Measurements from ENCODE around the gene RAPSN. TPM values are rescaled to one million over a fixed set of nuclear protein-coding genes. Genes with fewer than 3 reads are reported as not detected.

The RAPSN gene
- total and polyA plus RNA-seq, 2 experiments from 2014 or later: 0.17 to 0.23 TPM

- no peak for TF ChIP-seq ZNF331 (CRISPR knock-in tag; IDR thresholded peaks at IDR 0.05; ENCODE audit: low read depth)
Measured at GRCh38 chr11:47390422-47390760, 58.5 kb downstream of the RAPSN start (continued).

DNA sequence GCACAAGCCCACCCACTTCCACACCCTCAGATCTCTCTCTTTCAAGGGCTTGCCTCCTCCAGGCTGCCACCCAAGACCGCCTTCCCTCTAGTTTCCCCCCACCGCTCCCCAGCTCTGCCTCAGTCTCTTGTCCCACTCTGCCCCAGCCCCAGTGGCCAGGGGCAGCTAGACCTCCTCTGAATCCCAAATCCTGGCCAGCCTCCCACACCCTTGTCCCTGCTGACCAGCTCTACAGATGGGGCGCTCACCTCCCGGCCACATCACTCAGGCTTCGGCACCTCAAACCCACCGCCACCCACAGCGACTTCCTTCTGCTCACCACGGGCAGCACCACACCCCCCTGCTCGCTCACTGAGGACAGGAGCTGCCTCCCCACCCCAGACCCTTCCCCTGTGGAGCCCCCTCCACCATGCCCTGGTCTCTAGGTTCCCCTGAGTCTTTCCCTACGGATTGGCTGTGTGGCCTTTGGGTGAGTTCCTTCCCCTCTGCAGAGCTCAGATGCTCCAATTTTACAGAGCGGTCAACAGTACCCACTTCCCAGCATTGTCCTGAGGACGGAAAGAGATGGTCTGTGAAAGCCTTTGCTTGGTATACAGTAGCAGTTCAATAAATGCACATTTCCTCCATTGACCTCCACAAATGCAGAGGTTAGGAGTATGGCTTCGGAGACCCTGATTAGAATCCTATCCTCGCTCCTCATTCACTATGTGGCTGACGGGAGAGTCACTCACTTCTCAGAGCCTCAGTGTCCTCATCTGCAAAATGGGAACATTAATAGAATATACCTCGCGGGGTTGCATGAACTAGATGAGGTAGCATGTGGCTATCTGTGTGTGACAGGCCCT, 59.1 kb downstream of the RAPSN start:
- no peak overlapping the region for H3K4me2 ChIP-seq
- H3K79me2 ChIP-seq (replicated peaks; ENCODE audit: insufficient read depth): no peaks in the 10 kb centered on the region
- H3K4me3 Mint-ChIP-seq: no peak overlapping the region
- no peaks in the 10 kb centered on the region for H3K27me3 ChIP-seq (ENCODE audit: insufficient read depth)
- ATAC-seq (no peak), DNase-seq (ENCODE audit: low spot score) (no peak)
- H3K4me1 ChIP-seq (ENCODE audit: insufficient read depth): no peaks in the 10 kb centered on the region
- no peaks in the 10 kb centered on the region for H3K36me3 ChIP-seq (ENCODE audit: insufficient read depth)
- H3K9me3 Mint-ChIP-seq: no peaks in the 10 kb centered on the region
- no peak overlapping the region for H3K4me3 ChIP-seq
- no peak for TF ChIP-seq ZNF331 (CRISPR knock-in tag; IDR thresholded peaks at IDR 0.05; ENCODE audit: low read depth)
- TF ChIP-seq, protein P1, sequence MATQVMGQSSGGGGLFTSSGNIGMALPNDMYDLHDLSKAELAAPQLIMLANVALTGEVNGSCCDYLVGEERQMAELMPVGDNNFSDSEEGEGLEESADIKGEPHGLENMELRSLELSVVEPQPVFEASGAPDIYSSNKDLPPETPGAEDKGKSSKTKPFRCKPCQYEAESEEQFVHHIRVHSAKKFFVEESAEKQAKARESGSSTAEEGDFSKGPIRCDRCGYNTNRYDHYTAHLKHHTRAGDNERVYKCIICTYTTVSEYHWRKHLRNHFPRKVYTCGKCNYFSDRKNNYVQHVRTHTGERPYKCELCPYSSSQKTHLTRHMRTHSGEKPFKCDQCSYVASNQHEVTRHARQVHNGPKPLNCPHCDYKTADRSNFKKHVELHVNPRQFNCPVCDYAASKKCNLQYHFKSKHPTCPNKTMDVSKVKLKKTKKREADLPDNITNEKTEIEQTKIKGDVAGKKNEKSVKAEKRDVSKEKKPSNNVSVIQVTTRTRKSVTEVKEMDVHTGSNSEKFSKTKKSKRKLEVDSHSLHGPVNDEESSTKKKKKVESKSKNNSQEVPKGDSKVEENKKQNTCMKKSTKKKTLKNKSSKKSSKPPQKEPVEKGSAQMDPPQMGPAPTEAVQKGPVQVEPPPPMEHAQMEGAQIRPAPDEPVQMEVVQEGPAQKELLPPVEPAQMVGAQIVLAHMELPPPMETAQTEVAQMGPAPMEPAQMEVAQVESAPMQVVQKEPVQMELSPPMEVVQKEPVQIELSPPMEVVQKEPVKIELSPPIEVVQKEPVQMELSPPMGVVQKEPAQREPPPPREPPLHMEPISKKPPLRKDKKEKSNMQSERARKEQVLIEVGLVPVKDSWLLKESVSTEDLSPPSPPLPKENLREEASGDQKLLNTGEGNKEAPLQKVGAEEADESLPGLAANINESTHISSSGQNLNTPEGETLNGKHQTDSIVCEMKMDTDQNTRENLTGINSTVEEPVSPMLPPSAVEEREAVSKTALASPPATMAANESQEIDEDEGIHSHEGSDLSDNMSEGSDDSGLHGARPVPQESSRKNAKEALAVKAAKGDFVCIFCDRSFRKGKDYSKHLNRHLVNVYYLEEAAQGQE (IDR thresholded peaks at IDR 0.05; ENCODE audit: unreplicated experiment): no peak
- no peak for TF ChIP-seq POLR2AphosphoS5 (IDR thresholded peaks at IDR 0.05; ENCODE audit: low read depth)
- TF ChIP-seq, protein P2, sequence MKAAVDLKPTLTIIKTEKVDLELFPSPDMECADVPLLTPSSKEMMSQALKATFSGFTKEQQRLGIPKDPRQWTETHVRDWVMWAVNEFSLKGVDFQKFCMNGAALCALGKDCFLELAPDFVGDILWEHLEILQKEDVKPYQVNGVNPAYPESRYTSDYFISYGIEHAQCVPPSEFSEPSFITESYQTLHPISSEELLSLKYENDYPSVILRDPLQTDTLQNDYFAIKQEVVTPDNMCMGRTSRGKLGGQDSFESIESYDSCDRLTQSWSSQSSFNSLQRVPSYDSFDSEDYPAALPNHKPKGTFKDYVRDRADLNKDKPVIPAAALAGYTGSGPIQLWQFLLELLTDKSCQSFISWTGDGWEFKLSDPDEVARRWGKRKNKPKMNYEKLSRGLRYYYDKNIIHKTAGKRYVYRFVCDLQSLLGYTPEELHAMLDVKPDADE (IDR thresholded peaks at IDR 0.05): no peak
- TF ChIP-seq, protein P3, sequence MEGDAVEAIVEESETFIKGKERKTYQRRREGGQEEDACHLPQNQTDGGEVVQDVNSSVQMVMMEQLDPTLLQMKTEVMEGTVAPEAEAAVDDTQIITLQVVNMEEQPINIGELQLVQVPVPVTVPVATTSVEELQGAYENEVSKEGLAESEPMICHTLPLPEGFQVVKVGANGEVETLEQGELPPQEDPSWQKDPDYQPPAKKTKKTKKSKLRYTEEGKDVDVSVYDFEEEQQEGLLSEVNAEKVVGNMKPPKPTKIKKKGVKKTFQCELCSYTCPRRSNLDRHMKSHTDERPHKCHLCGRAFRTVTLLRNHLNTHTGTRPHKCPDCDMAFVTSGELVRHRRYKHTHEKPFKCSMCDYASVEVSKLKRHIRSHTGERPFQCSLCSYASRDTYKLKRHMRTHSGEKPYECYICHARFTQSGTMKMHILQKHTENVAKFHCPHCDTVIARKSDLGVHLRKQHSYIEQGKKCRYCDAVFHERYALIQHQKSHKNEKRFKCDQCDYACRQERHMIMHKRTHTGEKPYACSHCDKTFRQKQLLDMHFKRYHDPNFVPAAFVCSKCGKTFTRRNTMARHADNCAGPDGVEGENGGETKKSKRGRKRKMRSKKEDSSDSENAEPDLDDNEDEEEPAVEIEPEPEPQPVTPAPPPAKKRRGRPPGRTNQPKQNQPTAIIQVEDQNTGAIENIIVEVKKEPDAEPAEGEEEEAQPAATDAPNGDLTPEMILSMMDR (conservative IDR thresholded peaks at IDR 0.05; ENCODE audit: low read depth in 2 of 2): no peak
- TF ChIP-seq EZH2phosphoT487 (IDR thresholded peaks at IDR 0.05; ENCODE audit: unreplicated experiment): no peak
- TF ChIP-seq JUNB (IDR thresholded peaks at IDR 0.05; ENCODE audit: unreplicated experiment): no peak
- no peak for TF ChIP-seq NANOG (IDR thresholded peaks at IDR 0.05; ENCODE audit: borderline replicate concordance)
- TF ChIP-seq ZNF114 (CRISPR knock-in tag; IDR thresholded peaks at IDR 0.05): no peak
- TF ChIP-seq ZNF462 (CRISPR knock-in tag; IDR thresholded peaks at IDR 0.05): no peak
- no peak for TF ChIP-seq CREB1 (CRISPR knock-in tag; IDR thresholded peaks at IDR 0.05; ENCODE audit: low read depth)
- H3K4me1 Mint-ChIP-seq: peaks cover 2% of the 10 kb centered on the region; the same call in 2 of the 3 replicates
- H3K9me2 ChIP-seq (ENCODE audit: insufficient read depth): no peaks in the 10 kb centered on the region
- no peak overlapping the region for H3K27ac ChIP-seq (ENCODE audit: low read depth)
- H2AFZ ChIP-seq: no peak overlapping the region
- H3F3A ChIP-seq (replicated peaks; ENCODE audit: low read depth): no peaks in the 10 kb centered on the region
- H3K36me3 Mint-ChIP-seq (ENCODE audit: low read depth): no peaks in the 10 kb centered on the region
- H3K27ac Mint-ChIP-seq: no peak overlapping the region
- H3K27me3 Mint-ChIP-seq (ENCODE audit: insufficient read depth, low read depth, poor library complexity): peaks cover 3% of the 10 kb centered on the region
- no peaks in the 10 kb centered on the region for H4K20me1 ChIP-seq (replicated peaks; ENCODE audit: insufficient read depth)
